ENCODE measurements around the gene PTPRR. TPM values are rescaled to one million over a fixed set of nuclear protein-coding genes. Genes with fewer than 3 reads are reported as not detected.

The PTPRR gene
- total RNA-seq, 1 experiment from 2014 or later, result 1.3 TPM

DNA sequence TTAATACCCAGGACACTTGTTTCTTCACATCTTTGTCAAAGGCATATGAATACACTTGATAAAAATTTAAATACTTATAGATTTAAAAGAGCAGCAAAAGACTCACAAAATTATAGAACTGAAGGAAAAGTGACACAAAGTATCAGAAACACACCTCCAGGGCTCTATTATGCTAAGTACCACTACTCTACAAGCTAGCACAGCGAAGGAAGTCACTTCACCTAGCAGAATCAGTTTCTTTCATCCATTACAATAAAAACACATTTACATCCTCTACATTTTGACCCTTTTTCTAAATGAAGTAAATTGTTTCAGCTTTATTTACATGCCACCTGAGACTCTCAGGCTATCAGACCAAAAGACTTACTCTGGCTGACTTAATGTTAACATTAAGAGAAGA lies 256.7 kb downstream of the PTPRR start:
- TF ChIP-seq, protein P1, sequence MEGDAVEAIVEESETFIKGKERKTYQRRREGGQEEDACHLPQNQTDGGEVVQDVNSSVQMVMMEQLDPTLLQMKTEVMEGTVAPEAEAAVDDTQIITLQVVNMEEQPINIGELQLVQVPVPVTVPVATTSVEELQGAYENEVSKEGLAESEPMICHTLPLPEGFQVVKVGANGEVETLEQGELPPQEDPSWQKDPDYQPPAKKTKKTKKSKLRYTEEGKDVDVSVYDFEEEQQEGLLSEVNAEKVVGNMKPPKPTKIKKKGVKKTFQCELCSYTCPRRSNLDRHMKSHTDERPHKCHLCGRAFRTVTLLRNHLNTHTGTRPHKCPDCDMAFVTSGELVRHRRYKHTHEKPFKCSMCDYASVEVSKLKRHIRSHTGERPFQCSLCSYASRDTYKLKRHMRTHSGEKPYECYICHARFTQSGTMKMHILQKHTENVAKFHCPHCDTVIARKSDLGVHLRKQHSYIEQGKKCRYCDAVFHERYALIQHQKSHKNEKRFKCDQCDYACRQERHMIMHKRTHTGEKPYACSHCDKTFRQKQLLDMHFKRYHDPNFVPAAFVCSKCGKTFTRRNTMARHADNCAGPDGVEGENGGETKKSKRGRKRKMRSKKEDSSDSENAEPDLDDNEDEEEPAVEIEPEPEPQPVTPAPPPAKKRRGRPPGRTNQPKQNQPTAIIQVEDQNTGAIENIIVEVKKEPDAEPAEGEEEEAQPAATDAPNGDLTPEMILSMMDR (IDR thresholded peaks at IDR 0.05; ENCODE audit: insufficient read depth in 1 of 2, low read depth in 1 of 2, low read length in 1 of 2, severe bottlenecking in 1 of 2, unreplicated experiment in 1 of 2), result no peak
- POLR2A ChIA-PET, result no interaction called here

DNA sequence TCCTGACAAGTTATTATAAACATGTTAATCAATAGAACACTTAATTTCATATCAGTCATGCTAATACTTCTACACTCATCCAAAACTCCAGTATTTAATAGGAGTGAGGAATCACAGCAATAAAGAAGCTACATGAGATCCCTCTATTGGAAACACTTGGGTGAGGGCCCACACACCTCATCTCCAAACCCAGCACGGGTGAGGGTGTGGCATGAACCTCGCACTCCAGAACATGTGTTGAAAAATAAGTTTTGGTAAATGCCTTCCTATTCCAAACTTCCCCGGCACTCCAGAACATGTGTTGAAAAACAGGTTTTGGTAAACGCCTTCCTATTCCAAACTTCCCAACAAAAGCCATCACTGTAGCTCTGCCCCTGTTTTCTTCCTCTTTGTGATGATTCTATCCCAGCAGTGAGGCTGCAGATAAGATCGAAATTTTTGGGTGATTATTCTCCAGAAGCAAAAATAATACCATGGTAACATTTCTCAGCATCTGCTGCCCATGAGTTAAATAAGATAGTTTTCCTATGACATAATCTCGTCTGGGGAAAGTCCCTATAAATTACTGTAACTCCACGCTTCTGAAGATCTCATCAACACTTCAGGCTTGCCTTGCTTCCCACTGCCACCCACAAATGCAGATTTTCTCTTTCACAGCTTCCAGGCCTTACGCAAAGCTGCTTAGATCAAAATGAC lies 258.9 kb downstream of the PTPRR start:
- no peaks in the 10 kb centered on the region for H3K36me3 ChIP-seq (ENCODE audit: control insufficient read depth, insufficient read depth, low read length)
- ChIA-PET POLR2A (no interaction called here), CTCF (no interaction called here)
- Mint-ChIP-seq H3K36me3 (ENCODE audit: insufficient read depth, unreplicated experiment) (no peaks in the 10 kb centered on the region), H3K4me1 (ENCODE audit: low read depth, unreplicated experiment) (no peaks in the 10 kb centered on the region), H3K27me3 (ENCODE audit: insufficient read depth, unreplicated experiment) (no peaks in the 10 kb centered on the region), H3K4me3 (ENCODE audit: unreplicated experiment) (no peak overlapping the region), H3K27ac (ENCODE audit: unreplicated experiment) (no peak overlapping the region), H3K9me3 (ENCODE audit: unreplicated experiment) (no peaks in the 10 kb centered on the region)
- BruUV-seq (replicated peaks), result no TSS peak
- intact Hi-C loops (cut with micrococcal nuclease; ENCODE audit: unreplicated experiment), result no loop called here
- no peak for DNase-seq
- no peaks in the 10 kb centered on the region for H3K9me3 ChIP-seq
- TF ChIP-seq, protein P1 (IDR thresholded peaks at IDR 0.05; ENCODE audit: insufficient read depth in 1 of 2, low read depth in 1 of 2, low read length in 1 of 2, severe bottlenecking in 1 of 2, unreplicated experiment in 1 of 2), result no peak
- H3K27me3 ChIP-seq (replicated peaks; ENCODE audit: control insufficient read depth, insufficient read depth, low read length), result no peaks in the 10 kb centered on the region
- no peaks in the 10 kb centered on the region for H3K4me1 ChIP-seq
- no peak overlapping the region for H3K4me3 ChIP-seq (ENCODE audit: low read depth, low read length)

More for the DNA sequence above, 256.7 kb downstream of the PTPRR start:
- Mint-ChIP-seq H3K36me3 (ENCODE audit: insufficient read depth, unreplicated experiment) (no peaks in the 10 kb centered on the region), H3K27me3 (ENCODE audit: insufficient read depth, unreplicated experiment) (no peaks in the 10 kb centered on the region), H3K27ac (ENCODE audit: unreplicated experiment) (no peak overlapping the region), H3K4me1 (ENCODE audit: low read depth, unreplicated experiment) (no peaks in the 10 kb centered on the region), H3K4me3 (ENCODE audit: unreplicated experiment) (no peak overlapping the region), H3K9me3 (ENCODE audit: unreplicated experiment) (no peaks in the 10 kb centered on the region)
- intact Hi-C loops (cut with micrococcal nuclease; ENCODE audit: unreplicated experiment), result no loop called here
- no peak for DNase-seq
- H3K4me1 ChIP-seq, result no peaks in the 10 kb centered on the region
- no peaks in the 10 kb centered on the region for H3K36me3 ChIP-seq (ENCODE audit: control insufficient read depth, insufficient read depth, low read length)
- CTCF ChIA-PET, result no interaction called here
- H3K27me3 ChIP-seq (replicated peaks; ENCODE audit: control insufficient read depth, insufficient read depth, low read length), result no peaks in the 10 kb centered on the region
- no peak overlapping the region for H3K4me3 ChIP-seq (ENCODE audit: low read depth, low read length)
- no TSS peak for BruUV-seq (replicated peaks)
- H3K9me3 ChIP-seq, result no peaks in the 10 kb centered on the region

DNA sequence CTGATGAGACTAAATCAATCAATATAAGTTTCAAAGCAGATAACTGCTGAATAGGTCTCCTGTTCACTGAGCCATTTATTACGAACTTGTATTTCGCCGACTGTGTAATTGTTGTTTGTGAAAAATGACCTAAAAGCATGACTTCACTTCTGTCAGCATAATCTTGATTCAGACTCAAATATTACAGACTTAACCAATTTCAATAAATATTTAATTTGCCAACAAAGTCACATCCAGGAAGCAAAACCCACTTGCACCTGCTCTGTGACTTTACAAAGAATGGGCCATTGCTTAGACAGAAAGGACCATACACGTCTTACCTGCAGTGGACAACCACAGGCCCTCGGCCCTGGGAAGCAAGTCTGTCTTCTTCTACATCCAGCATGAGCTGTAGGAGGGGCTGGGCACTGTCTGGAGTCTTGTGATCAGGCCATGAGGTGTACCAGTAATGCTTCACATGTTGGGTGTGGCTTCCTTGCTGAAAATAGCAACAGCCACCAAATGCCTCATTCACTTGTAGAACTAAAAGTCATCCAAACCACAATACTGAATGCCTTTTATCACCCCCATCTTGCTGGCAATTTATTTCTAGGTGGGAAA lies 259.8 kb downstream of the PTPRR start:
- H3K4me3 Mint-ChIP-seq (ENCODE audit: unreplicated experiment), result no peak overlapping the region
- POLR2A ChIA-PET, result no interaction called here

More for the DNA sequence above, 259.8 kb downstream of the PTPRR start:
- no peaks in the 10 kb centered on the region for H3K36me3 ChIP-seq (ENCODE audit: control insufficient read depth, insufficient read depth, low read length)
- CTCF ChIA-PET, result no interaction called here
- H3K27ac Mint-ChIP-seq (ENCODE audit: unreplicated experiment), result no peak overlapping the region
- no TSS peak for BruUV-seq (replicated peaks)
- H3K9me3 Mint-ChIP-seq (ENCODE audit: unreplicated experiment), result no peaks in the 10 kb centered on the region
- H3K4me1 Mint-ChIP-seq (ENCODE audit: low read depth, unreplicated experiment), result no peaks in the 10 kb centered on the region
- H3K4me3 ChIP-seq (ENCODE audit: low read depth, low read length), result no peak overlapping the region
- no peaks in the 10 kb centered on the region for H3K27me3 ChIP-seq (replicated peaks; ENCODE audit: control insufficient read depth, insufficient read depth, low read length)
- TF ChIP-seq, protein P1 (IDR thresholded peaks at IDR 0.05; ENCODE audit: insufficient read depth in 1 of 2, low read depth in 1 of 2, low read length in 1 of 2, severe bottlenecking in 1 of 2, unreplicated experiment in 1 of 2), result no peak
- H3K4me1 ChIP-seq, result no peaks in the 10 kb centered on the region
- no peak for DNase-seq
- H3K27me3 Mint-ChIP-seq (ENCODE audit: insufficient read depth, unreplicated experiment), result no peaks in the 10 kb centered on the region
- H3K36me3 Mint-ChIP-seq (ENCODE audit: insufficient read depth, unreplicated experiment), result no peaks in the 10 kb centered on the region
- intact Hi-C loops (cut with micrococcal nuclease; ENCODE audit: unreplicated experiment), result no loop called here
- no peaks in the 10 kb centered on the region for H3K9me3 ChIP-seq
